A673 (cell line): ENCODE measurements around the gene EIF4ENIF1. TPM values are rescaled to one million over a fixed set of nuclear protein-coding genes. Genes with fewer than 3 reads are reported as not detected.

Experiments used
- BruUV-seq: library from RNA; stranded (reverse); fragments of 400-500 nt; replicated peaks from 2 replicates; lab custom pipeline; 2021; lab: Mats Ljungman, UMichigan
- CTCF ChIA-PET: fragments of 300-600 bp; sonication (Branson Sonifier 250); formaldehyde crosslinking; loops from one replicate; lab custom pipeline; 2022; ENCODE audit warnings: antibody characterized with exemption; lab: Charles Lee
- POLR2A ChIA-PET: fragments of 300-600 bp; sonication (Branson Sonifier 250); formaldehyde crosslinking; loops from one replicate; lab custom pipeline; 2022; ENCODE audit warnings: antibody characterized with exemption; ENCODE audit not compliant: low non-redundant PET; lab: Charles Lee
- DNase-seq: peaks from one replicate; pipeline ENCODE4 v3.0.0-alpha.2; 2015; ENCODE audit warnings: low spot score
- H3K27ac ChIP-seq: fragments of 200-600 bp; sonication (generic); 2 replicates; pipeline ENCODE4 v1.5.1; 2016; ENCODE audit warnings: mixed run types, low read depth, mild to moderate bottlenecking, mixed read lengths, antibody characterized with exemption, low read length; ENCODE audit not compliant: poor library complexity, severe bottlenecking
- H3K27me3 ChIP-seq: fragments of 200-600 bp; sonication (generic); replicated peaks from 2 replicates; pipeline ENCODE4 v1.6.1; 2017; ENCODE audit warnings: mixed run types, low read depth, mild to moderate bottlenecking, mixed read lengths, antibody characterized with exemption, low read length; ENCODE audit not compliant: insufficient read depth, poor library complexity
- H3K36me3 ChIP-seq: fragments of 200-600 bp; sonication (generic); 2 replicates; pipeline ENCODE4 v1.6.1; 2016; ENCODE audit warnings: mixed run types, mild to moderate bottlenecking, mixed read lengths, antibody characterized with exemption, low read length; ENCODE audit not compliant: insufficient read depth, poor library complexity, severe bottlenecking
- H3K4me1 ChIP-seq: fragments of 200-600 bp; sonication (generic); 2 replicates; pipeline ENCODE4 v1.6.1; 2017; ENCODE audit warnings: mixed run types, mild to moderate bottlenecking, mixed read lengths, antibody characterized with exemption, low read length; ENCODE audit not compliant: insufficient read depth, poor library complexity, severe bottlenecking
- H3K4me3 ChIP-seq: fragments of 200-600 bp; sonication (generic); 2 replicates; pipeline ENCODE4 v1.5.1; 2016; ENCODE audit warnings: low read depth, mixed run types, mild to moderate bottlenecking, mixed read lengths, low read length; ENCODE audit not compliant: poor library complexity, severe bottlenecking
- H3K9me3 ChIP-seq: fragments of 200-600 bp; sonication (generic); 2 replicates; pipeline ENCODE4 v1.6.1; 2016; ENCODE audit warnings: mixed run types, low read depth, mild to moderate bottlenecking, mixed read lengths, antibody characterized with exemption, low read length; ENCODE audit not compliant: poor library complexity, severe bottlenecking
- CTCF ChIP-seq: fragments of 300-800, 200-600 bp; sonication (generic); conservative IDR thresholded peaks from 2 replicates; pipeline ENCODE4 v1.5.1; 2017; ENCODE audit warnings: low read depth, mild to moderate bottlenecking, antibody characterized with exemption, low read length, moderate library complexity, mixed read lengths
- EZH2 ChIP-seq: fragments of 200-600 bp; sonication (generic); IDR thresholded peaks from 2 replicates; pipeline ENCODE4 v1.6.1; 2017; ENCODE audit warnings: borderline replicate concordance, low read depth, mild to moderate bottlenecking, mixed read lengths, antibody characterized with exemption, low read length; ENCODE audit not compliant: poor library complexity, severe bottlenecking
- intact Hi-C: fragments of 100-400 bp; cut with micrococcal nuclease; formaldehyde crosslinking; loops from one replicate; pipeline ENCODE4 v1.10.0; 2022; ENCODE audit not compliant: unreplicated experiment
- total RNA-seq: library from RNA; stranded (reverse); gene quantifications from 2 replicates; pipeline ENCODE4 v1.2.3, GENCODE V29; 2021

The EIF4ENIF1 gene
- total RNA-seq, 1 experiment from 2014 or later = 47.7 TPM

GRCh38 chr22:31400023-31400397, 89.6 kb downstream of the EIF4ENIF1 start:
- DNase-seq = no peak
- H3K36me3 ChIP-seq = peaks cover 36% of the 10 kb centered on the region
- H3K9me3 ChIP-seq = no peaks in the 10 kb centered on the region
- BruUV-seq = TSS peak; percentile 67
- TF ChIP-seq EZH2 = no peak
- no peak for TF ChIP-seq CTCF
- peak overlapping the region; percentile 91 for H3K4me3 ChIP-seq
- H3K27me3 ChIP-seq = no peaks in the 10 kb centered on the region
- CTCF ChIA-PET = no interaction called here
- intact Hi-C loops = no loop called here
- POLR2A ChIA-PET = no interaction called here
- H3K27ac ChIP-seq = peak overlapping the region; percentile 94
- peaks cover 6% of the 10 kb centered on the region for H3K4me1 ChIP-seq

- no peak for TF ChIP-seq EZH2
- TF ChIP-seq CTCF = no peak
- no peaks in the 10 kb centered on the region for H3K27me3 ChIP-seq
- DNase-seq = peak; percentile 98
- BruUV-seq = no TSS peak
- no peaks in the 10 kb centered on the region for H3K9me3 ChIP-seq
- ChIA-PET POLR2A (interaction anchor here (0.5 to 0.6 kb wide), 2 partner anchors 53 to 94 kb away, joined by 4 to 7 read pairs; partner anchors contain the start of gene PATZ1), CTCF (no interaction called here)
- intact Hi-C loops = loop anchor here (1.0 kb wide), 1 partner anchor 52 kb away; no protein-coding TSS in a partner anchor
- peaks cover 30% of the 10 kb centered on the region for H3K36me3 ChIP-seq
- H3K4me3 ChIP-seq = peak within 1 kb of the TSS; percentile 91
- H3K27ac ChIP-seq = peak within 1 kb of the TSS; percentile 94
- H3K4me1 ChIP-seq = peaks cover 6% of the 10 kb centered on the region
Observed at GRCh38 chr22:31399211-31400022, 90.2 kb downstream of the EIF4ENIF1 start, which contains the start of gene DRG1. TSS of gene DRG1 (plus strand) at chr22:31399604. CDS start at chr22:31399684, 80 bp downstream.

GRCh38 chr22:31398231-31398630, 91.4 kb downstream of the EIF4ENIF1 start:
- peaks cover 6% of the 10 kb centered on the region for H3K4me1 ChIP-seq
- H3K27me3 ChIP-seq = no peaks in the 10 kb centered on the region
- no TSS peak for BruUV-seq
- H3K36me3 ChIP-seq = peaks cover 18% of the 10 kb centered on the region
- no peak overlapping the region for H3K27ac ChIP-seq
- POLR2A ChIA-PET = no interaction called here
- TF ChIP-seq EZH2 (no peak), CTCF (no peak)
- CTCF ChIA-PET = no interaction called here
- no peaks in the 10 kb centered on the region for H3K9me3 ChIP-seq
- intact Hi-C loops = no loop called here
- no peak for DNase-seq
- no peak overlapping the region for H3K4me3 ChIP-seq
